ENCODE results near the gene NFASC. TPM values are rescaled to one million over a fixed set of nuclear protein-coding genes. Genes with fewer than 3 reads are reported as not detected.

NFASC gene
- total RNA-seq, 1 experiment from 2014 or later = 20.1 TPM

GRCh38 chr1:204837440-204838084 is 33.1 kb upstream of the NFASC start (continued):
- TF ChIP-seq TCF7 (CRISPR knock-in tag; IDR thresholded peaks at IDR 0.05; ENCODE audit: low read depth) (no peak), TP53 (CRISPR knock-in tag; IDR thresholded peaks at IDR 0.05) (no peak), FOXK1 (CRISPR knock-in tag; IDR thresholded peaks at IDR 0.05) (peak; percentile 59; the same call in 1 of the 2 replicates), ETV6 (CRISPR knock-in tag; IDR thresholded peaks at IDR 0.05) (0 out of 2 replicates have a peak, but pooled peaks have one; percentile 79), ARID4B (CRISPR knock-in tag; IDR thresholded peaks at IDR 0.05; ENCODE audit: borderline replicate concordance) (peak; percentile 71; the same call in 1 of the 2 replicates), ZNF263 (CRISPR knock-in tag; IDR thresholded peaks at IDR 0.05; ENCODE audit: low read depth) (no peak), TEAD1 (CRISPR knock-in tag; IDR thresholded peaks at IDR 0.05) (0 out of 2 replicates have a peak, but pooled peaks have one; percentile 63), CDX4 (CRISPR knock-in tag; IDR thresholded peaks at IDR 0.05; ENCODE audit: borderline replicate concordance) (no peak), KAT7 (CRISPR knock-in tag; IDR thresholded peaks at IDR 0.05; ENCODE audit: borderline replicate concordance) (no peak), CREM (CRISPR knock-in tag; IDR thresholded peaks at IDR 0.05) (peak; percentile 35; the same call in 1 of the 2 replicates), AR (CRISPR knock-in tag; IDR thresholded peaks at IDR 0.05) (no peak), ZNF232 (CRISPR knock-in tag; IDR thresholded peaks at IDR 0.05) (peak; percentile 73; the same call in 1 of the 2 replicates), MAX (CRISPR knock-in tag; IDR thresholded peaks at IDR 0.05) (peak; percentile 45; the same call in 1 of the 2 replicates), OVOL2 (CRISPR knock-in tag; IDR thresholded peaks at IDR 0.05; ENCODE audit: borderline replicate concordance) (no peak), USF1 (CRISPR knock-in tag; IDR thresholded peaks at IDR 0.05) (peak; percentile 42; the same call in 1 of the 2 replicates), SMAD4 (CRISPR knock-in tag; IDR thresholded peaks at IDR 0.05) (0 out of 2 replicates have a peak, but pooled peaks have one; percentile 71)

- Mint-ChIP-seq H3K4me1 (peaks cover 18% of the 10 kb centered on the region), H3K4me3 (no peak overlapping the region), H3K27me3 (ENCODE audit: low read depth) (no peaks in the 10 kb centered on the region), H3K27ac (no peak overlapping the region), H3K9me3 (no peaks in the 10 kb centered on the region), H3K36me3 (no peaks in the 10 kb centered on the region)
- ChIA-PET POLR2A (no interaction called here), CTCF (interaction anchor here (2.1 kb wide), 1 partner anchor 34 kb away, joined by 6 read pairs; no protein-coding TSS in a partner anchor)
- ATAC-seq = no peak
- no peak for DNase-seq (ENCODE audit: low spot score)
- TF ChIP-seq MXD4 (CRISPR knock-in tag; IDR thresholded peaks at IDR 0.05; ENCODE audit: borderline replicate concordance) (no peak), MYBL2 (CRISPR knock-in tag; IDR thresholded peaks at IDR 0.05) (no peak), FOXP1 (CRISPR knock-in tag; IDR thresholded peaks at IDR 0.05; ENCODE audit: borderline replicate concordance) (no peak), ZNF121 (CRISPR knock-in tag; IDR thresholded peaks at IDR 0.05) (no peak), MAX (CRISPR knock-in tag; IDR thresholded peaks at IDR 0.05) (no peak), ZNF423 (CRISPR knock-in tag; IDR thresholded peaks at IDR 0.05) (no peak), ERG (CRISPR knock-in tag; IDR thresholded peaks at IDR 0.05) (no peak), PREB (CRISPR knock-in tag; IDR thresholded peaks at IDR 0.05; ENCODE audit: borderline replicate concordance) (no peak), HMGA2 (CRISPR knock-in tag; IDR thresholded peaks at IDR 0.05) (no peak), KAT7 (CRISPR knock-in tag; IDR thresholded peaks at IDR 0.05; ENCODE audit: borderline replicate concordance) (no peak), ZNF396 (CRISPR knock-in tag; IDR thresholded peaks at IDR 0.05; ENCODE audit: borderline replicate concordance) (no peak)
Measured at GRCh38 chr1:204841316-204841715, 29.3 kb upstream of the NFASC start.

Measured in WTC11 (cell line).